Right lobe of liver (tissue), 4 donors: ENCODE data around the gene STK10.

Source experiments
- CTCF ChIP-seq, 4 donors: fragments of 200-600 bp in 3 of 4; fragments of 450-650 bp in 1 of 4; IDR thresholded peaks; one replicate each; pipeline versions ENCODE4 v1.5.1 to v1.8.0; 2016 to 2022; ENCODE audit warnings: antibody characterized with exemption in 4 of 4, mild to moderate bottlenecking in 2 of 4
- POLR2A ChIP-seq: fragments of 450-650 bp; IDR thresholded peaks from one replicate; pipeline ENCODE4 v1.6.1; 2017; ENCODE audit warnings: antibody characterized with exemption, mild to moderate bottlenecking
- donor health status: DM: no; HTN: no; CAD: no.
- donor health status: DM: no; HTN: no; CAD: no.
- donor health status: DM: no; HTN: yes; CAD: no.

- no peak for TF ChIP-seq CTCF (IDR thresholded peaks at IDR 0.05)
- TF ChIP-seq POLR2A, result no peak
Observed at GRCh38 chr5:172071309-172071875, 116.6 kb downstream of the STK10 start.
